HG02798 (cell line): Measurements from ENCODE around the gene TRABD2B.

Experiments used
- ATAC-seq: cut with Tn5 transposase; IDR thresholded peaks from one replicate; pipeline ENCODE4 v1.9.1; 2021; ENCODE audit warnings: mild to moderate bottlenecking; ENCODE audit not compliant: unreplicated experiment, poor library complexity

The TRABD2B gene

DNA sequence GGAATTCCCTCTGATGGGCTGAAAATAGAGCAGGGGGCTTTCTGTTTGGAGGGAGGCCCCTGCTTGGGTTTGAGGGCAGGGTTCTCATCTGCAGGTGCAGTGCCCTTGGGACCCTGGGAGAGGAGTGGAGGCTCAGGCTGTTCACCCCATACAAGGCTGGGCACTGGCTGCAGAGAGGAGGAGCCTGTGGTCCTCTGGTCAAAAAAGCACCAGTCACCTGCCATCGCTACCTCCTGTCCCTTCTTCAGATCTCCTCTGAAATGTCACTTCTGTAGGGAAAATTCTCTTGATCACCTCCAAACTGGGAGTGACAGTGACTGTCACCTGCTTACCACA lies 108.9 kb downstream of the TRABD2B start:
- no peak for ATAC-seq

DNA sequence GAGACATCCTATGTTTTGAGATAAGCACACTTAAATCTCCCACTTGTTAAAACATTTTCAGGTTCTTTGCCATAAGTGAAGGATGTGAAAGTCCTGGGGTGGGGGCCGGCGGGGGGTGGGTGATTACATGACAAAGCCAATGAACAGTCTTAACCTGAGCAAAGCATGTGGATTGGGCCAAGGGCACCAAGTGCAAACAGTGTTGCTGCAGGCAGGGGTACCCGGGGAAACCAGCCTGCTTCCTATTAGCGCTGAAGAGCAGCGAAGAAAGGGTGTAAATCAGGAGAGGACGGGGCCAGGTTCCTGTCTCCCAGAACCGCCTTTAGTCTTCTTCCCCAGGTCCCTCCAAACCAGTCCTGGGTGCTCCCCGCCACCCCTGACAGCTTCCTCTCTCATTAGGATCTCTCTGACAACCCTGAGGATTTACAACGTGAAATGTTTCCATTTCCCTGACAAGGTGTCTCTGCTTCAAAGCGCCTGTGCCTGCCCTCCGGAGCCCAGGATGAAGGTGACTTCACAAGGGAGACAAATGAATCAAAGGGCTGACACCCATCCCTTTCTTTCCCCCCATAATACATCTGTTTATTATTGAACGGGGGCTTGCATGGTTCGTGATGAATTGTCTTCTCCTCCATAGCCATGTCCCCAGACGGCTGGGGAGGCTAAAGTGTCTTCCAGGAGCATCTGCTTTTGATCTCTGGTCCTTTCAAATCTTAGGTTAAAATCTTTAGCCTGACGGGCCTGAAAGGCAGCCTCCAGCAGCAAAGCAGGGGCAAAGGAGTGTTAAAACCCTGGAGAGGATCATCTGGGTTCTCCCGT lies 109.5 kb downstream of the TRABD2B start:
- no peak for ATAC-seq

GRCh38 chr1:47887060-47887459 lies 110.1 kb downstream of the TRABD2B start:
- ATAC-seq = no peak

DNA sequence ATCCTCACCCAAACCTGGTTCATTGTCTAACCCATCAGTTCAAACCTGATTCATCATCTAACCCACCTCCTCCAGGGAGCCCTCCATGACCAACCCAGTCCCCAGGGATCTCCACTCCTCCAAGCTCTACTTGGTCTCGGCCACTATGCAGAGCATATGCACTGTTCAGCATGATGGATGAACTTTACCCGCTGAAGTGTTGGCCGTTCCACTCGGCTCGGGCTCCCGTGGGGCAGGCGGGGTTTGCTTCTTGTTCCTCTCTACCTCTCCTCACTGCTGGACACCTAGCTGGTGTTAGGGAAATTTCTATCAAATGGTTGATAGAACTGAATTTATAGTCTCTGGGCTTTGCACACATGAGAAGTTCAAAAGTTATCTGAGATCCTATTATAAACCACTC lies 111.0 kb downstream of the TRABD2B start:
- no peak for ATAC-seq

GRCh38 chr1:47885062-47885830 lies 111.9 kb downstream of the TRABD2B start:
- ATAC-seq = no peak

DNA sequence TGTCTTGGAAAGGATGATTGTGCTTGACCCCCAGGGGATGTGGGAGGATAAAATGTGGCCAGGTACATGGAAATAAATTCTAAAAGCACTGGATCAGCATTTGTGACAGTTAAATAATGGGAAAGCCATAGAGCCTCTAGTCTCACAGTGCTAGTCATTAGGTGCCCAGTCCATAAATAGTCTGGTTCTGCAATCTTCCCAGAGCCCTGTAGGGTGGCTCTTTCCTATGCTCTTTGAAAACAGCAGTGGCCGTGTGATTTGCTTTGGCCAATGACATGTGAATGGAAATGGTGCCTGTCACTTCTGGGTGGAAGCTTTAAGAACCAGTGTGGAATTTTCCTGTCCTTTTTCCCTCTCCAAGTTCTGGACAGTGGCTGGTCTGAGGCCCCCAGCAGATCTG lies 113.2 kb downstream of the TRABD2B start:
- ATAC-seq = no peak

DNA sequence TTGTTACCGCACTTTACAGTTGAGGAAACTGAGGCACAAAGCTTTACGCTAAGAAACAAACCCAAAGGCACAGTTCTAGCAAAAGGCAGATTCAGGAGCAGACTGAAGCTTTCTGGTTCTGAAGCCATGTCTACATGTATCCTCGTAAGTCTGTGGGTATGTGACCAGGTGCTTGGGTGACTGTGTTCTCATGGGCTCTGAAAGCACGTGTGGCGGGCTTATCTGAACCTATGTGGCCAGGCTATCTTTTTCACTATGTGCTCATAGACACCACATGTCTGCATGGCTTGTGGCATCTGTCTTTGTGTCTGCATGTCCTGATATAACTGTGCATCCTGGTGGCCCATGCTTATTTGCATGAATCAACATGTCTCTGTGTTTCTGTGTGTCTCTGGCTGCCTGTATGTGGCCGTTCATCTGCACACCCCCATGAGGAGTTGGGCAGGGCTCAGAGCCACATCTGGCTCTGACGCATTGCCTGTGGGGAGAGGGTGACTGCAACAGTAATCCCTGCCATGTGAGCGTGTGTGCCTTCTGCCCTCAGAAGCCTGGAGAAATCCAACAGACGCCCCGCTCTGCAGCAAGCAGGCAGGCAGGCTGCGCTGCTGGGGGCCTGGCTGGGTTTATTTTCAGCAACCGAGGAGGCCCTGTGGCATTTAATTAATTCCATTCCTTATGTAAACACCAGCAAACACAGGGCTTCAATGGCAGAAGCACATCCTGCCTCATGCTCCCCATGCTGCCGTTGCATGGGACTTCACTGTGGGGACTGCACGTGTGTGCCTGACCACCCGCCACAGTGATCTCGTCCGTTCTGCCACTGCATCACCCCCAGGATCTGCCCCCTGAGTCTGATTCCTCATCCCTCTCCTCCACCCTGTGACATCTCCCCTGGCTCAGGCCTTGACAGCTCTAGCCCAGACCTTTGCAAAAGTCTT lies 115.4 kb downstream of the TRABD2B start:
- no peak for ATAC-seq

DNA sequence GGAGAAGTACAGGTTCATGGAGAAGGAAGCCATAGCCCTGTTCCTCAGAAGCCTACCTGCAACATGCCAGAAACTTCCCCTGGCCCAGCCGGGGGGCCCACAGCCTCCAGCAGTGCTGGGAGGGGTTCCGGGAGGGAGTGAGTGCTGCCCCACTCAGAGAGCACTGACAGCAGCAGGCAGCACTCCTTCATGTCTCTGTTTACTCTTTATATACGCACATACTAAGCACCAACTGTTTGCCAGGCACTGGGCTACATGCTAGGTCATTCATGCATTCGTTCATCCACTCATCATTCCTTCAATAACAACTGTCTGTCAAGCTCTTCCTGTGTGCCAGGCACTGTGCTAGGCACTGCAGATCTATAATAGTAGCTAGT lies 120.6 kb downstream of the TRABD2B start:
- no peak for ATAC-seq

GRCh38 chr1:47875831-47876586 lies 121.2 kb downstream of the TRABD2B start:
- no peak for ATAC-seq

DNA sequence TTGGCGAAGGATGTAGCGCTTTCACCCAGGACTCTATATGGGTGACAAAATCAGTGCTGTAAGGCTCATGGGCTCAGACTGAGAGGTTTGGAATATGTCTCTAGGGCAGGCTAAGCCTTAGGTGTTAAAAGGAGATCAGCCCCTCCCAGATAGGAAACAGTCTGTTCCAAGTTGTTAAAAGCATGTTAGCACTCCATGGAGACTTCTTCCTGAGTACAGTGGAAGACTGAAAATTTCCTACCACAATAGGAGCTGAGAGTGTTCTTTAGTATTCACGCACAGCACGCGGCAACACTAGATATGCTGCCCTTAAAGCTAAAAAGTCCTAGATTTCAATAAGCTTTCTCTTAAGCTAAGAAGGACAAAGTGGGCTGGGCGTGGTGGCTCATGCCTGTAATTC lies 122.1 kb downstream of the TRABD2B start:
- ATAC-seq = no peak

DNA sequence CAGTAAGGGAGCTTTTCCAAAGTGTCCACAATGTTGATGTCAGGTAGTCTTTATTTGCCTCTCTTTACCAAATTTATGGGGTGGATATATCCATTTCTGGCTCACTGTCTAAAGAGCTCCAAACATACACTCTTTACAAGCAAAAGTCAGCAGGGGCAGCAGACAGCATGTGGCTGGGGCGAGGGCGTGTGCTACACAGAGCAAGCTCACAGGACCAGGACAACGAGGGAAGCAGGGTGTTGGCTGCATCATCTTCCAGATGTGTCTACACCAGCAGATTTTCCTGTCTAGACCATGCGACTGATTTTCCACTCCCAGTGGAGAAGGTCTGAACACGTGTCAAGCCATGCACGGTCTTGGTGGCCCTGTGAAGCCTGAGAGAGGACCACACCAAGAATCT lies 123.8 kb downstream of the TRABD2B start:
- ATAC-seq = no peak

DNA sequence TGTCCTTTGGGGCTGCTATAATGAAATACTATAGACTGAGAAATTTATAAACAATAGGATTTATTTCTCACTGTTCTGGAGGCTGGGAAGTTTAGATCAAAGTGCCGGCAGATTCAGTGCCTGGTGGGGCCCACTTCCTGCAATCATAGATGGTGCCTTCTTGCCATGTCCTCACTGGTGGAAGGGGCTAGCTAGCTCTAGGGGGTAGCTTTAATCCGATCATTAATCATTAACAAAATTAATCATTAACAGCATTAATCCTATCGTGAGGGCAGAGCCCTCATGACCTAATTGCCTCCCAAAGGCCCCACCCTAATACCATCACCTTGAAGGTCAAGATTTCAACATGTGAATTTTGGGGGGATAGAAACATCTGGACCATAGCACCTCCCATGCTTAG lies 124.3 kb downstream of the TRABD2B start:
- no peak for ATAC-seq

- no peak for ATAC-seq
Measured at GRCh38 chr1:47871799-47872353, 125.3 kb downstream of the TRABD2B start.

DNA sequence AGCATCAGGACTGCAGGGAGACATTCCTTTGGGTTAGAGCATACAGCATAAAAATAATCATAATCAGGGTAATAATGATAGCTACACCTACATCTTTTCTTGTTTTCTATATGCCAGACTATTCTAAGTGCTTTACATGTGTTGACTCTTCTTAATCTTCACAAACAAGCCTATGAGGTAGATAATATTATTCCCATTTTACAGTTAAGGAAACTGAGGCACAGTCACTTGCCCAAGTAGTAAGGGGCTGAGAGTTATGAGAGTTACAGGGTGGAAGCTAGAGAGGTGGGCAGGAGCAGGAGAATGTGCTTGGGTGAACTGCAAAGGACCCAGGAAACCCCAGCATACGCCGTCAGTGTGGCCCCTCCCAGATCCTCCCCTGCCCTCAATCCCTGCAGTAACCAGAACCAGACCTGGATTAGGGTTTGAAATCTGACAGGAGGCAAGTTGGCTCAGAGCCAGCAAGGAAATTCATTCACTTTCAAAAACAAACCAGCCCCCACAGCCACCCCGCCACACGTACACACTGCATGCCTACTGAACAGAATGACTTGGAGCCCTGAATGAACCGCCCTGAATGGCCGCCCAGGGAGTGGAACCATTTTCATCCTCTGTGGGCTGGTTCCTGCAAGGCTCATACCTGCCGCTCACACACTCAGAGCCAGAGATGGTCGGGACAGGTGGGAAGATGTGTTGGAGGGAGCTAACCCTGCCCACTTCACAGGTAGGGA lies 126.1 kb downstream of the TRABD2B start:
- ATAC-seq = no peak

DNA sequence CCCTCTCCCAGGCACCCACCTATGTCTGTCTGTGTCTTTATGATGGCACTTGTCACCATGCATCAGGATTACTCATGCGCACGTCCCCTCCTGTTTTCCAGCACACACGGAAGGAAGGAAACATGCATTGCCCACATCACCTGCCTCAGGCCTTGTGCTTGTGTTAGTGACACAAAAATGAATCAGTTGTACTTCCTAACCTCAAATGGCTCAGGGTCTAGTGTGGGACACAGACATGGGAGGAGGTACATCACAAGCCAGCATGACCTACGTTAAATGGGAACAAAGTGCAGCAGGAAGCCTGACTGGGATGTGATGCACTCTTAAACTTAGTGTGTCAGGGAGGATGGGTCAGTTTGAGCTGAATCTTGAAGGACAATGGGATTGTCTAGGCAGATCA lies 126.7 kb downstream of the TRABD2B start:
- ATAC-seq = no peak

DNA sequence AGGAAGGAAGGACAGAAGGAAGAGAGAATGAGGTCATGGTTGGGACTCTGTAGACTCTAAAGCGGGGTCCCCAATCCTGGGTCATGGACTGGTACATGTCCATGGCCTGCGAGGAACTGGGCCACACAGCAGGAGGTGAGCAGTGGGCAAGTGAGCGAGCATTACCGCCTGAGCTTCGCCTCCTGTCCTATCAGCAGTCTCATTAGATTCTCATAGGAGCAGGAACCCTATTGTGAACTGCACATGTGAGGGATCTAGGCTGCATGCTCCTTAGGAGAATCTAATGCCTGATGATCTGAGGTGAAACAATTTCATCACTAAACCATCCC lies 128.9 kb downstream of the TRABD2B start:
- ATAC-seq = no peak

DNA sequence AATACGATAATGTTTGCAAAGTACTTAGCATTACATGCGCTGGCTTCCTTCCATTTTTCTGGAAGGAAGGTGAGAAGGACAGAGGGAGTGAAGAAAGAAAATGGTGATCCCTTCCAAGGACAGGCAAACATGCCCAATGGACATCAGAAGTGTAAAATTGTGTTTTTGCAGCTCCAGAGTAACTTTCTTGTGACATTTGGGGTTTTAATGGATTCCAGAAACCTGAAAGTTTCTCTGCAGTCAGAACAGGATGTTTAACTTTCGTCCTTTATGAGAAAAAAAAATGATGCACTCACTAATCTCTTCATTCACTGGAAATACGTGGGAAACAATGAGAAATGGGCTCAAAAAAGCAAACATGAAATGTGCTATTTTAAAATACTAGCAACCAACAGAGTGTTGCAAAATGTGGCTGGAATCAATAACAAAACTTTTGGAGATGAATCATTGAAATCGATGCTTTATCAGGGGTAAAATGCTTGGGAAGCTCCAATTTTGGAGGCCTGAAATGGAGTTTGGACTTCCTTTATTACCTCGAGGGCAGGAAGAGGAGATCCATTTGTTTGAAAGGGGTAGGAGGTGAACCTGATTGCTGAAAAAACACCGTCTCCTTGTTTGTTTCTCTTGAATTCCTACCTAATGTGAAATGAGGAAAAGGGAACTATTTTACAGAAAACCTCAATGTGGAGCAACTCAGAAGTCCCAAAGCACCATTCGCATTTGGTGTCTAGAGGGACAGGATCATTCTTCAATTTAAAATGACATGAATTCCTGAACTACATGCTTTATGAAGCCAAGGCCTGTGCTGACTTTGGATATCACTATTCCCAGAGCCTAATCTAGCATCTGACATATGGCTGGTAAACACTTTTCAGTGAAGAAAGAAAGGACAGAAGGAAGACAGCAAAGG lies 129.5 kb downstream of the TRABD2B start:
- no peak for ATAC-seq
